ENCODE measurements around the gene SLC5A5. TPM values are rescaled to one million over a fixed set of nuclear protein-coding genes. Genes with fewer than 3 reads are reported as not detected.

SLC5A5 gene
- total RNA-seq, 4 donors from 2014 or later: not detected

DNA sequence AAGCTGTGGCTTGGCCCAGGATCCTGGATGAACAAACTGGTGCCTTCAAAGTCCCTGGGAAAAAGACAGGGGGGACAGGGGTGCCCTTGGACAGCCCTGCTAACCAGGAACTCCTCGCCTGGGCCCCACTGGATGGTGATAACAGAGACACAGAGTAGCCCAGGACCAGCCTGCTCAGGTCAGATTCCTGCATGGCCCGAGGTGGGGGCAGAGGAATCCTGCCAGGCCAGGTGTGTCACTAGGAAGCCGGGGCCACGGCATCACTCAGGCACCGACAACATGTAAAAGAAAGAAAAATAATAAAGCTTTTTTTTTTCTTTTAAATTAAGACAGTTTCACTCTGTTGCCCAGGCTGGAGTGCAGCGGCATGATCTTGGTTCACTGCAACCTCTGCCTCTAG, 17.7 kb upstream of the SLC5A5 start:
- Histone ChIP-seq H3K27ac (no peak overlapping the region), H3K36me3 (no peaks in the 10 kb centered on the region), H3K27me3 (peaks cover 0 to 3% (median 0%) of the 10 kb centered on the region in 3 donors), H3K4me1 (peaks cover under 1 to 1% of the 10 kb centered on the region in 2 donors), H3K9me3 (no peaks in the 10 kb centered on the region), H3K4me3 (no peak overlapping the region)
- DNase-seq (no peak), ATAC-seq (no peak)
- intact Hi-C loops (cut with DNase I; ENCODE audit: low total_unique reads) (loop anchor here (10.0 kb wide), 1 partner anchor 149 kb away; no protein-coding TSS in a partner anchor), in situ Hi-C loops (cut with MboI; ENCODE audit: low sequenced_read_pairs in 4 of 4) (loop anchor here in 2 of 4 donors (5.0 to 25.0 kb wide), 3 partner anchors 71 to 133 kb away; no protein-coding TSS in a partner anchor)
- TF ChIP-seq POLR2A (IDR thresholded peaks at IDR 0.05): no peak
- TF ChIP-seq, protein P1, sequence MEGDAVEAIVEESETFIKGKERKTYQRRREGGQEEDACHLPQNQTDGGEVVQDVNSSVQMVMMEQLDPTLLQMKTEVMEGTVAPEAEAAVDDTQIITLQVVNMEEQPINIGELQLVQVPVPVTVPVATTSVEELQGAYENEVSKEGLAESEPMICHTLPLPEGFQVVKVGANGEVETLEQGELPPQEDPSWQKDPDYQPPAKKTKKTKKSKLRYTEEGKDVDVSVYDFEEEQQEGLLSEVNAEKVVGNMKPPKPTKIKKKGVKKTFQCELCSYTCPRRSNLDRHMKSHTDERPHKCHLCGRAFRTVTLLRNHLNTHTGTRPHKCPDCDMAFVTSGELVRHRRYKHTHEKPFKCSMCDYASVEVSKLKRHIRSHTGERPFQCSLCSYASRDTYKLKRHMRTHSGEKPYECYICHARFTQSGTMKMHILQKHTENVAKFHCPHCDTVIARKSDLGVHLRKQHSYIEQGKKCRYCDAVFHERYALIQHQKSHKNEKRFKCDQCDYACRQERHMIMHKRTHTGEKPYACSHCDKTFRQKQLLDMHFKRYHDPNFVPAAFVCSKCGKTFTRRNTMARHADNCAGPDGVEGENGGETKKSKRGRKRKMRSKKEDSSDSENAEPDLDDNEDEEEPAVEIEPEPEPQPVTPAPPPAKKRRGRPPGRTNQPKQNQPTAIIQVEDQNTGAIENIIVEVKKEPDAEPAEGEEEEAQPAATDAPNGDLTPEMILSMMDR (IDR thresholded peaks at IDR 0.05 in 4 of 5, conservative IDR thresholded peaks at IDR 0.05 in 1 of 5): no peak

DNA sequence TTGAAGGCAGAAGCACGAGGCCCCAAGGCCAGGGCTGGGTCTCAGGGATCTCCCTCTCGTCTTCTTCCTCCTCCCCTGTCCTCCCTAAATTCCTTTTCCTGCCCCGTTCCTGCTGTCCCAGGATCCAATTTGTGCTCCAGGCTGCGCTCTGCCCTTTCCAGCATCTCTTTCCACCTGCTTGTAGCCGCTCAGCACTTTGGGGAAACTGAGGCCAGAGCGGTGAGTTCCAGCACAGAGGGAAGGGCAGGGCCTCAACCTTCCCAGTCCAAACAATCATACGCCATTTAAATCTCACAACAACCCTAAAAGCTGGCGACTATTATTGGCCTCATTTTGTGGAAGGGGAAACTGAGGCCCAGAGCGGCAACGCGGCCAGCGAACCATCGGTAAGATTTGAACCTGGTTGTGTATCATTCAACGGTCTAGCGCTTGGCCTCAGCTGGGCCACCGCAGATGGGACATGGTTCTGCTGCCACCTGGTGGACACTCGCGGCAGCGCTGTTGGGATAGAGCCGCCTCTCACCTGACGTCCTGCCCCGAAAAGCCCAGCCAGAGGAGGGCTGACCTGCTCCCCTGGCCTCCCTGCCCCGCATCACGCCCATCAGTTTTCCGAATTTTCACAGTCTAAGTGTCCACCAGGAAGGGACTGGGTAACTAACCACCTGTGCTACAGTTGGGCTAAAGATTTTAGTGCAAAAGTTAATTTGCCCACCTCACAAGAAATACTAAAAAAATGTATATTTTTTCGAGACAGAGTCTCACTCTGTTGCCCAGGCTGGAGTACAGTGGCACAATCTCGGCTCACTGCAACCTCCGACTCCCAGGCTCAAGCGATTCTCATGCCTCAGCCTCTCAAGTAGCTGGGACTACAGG, 16.2 kb upstream of the SLC5A5 start:
- in situ Hi-C loops (cut with MboI; ENCODE audit: low sequenced_read_pairs in 4 of 4) (loop anchor here in 1 of 4 donors (10.0 to 25.0 kb wide), 2 partner anchors 69 to 132 kb away; no protein-coding TSS in a partner anchor), intact Hi-C loops (cut with DNase I; ENCODE audit: low total_unique reads) (loop anchor here (1.0 to 10.0 kb wide), 3 partner anchors 77 to 151 kb away; no protein-coding TSS in a partner anchor)
- TF ChIP-seq, protein P1 (IDR thresholded peaks at IDR 0.05 in 4 of 5, conservative IDR thresholded peaks at IDR 0.05 in 1 of 5): peak; percentile 85 to 99 (median 91)
- no peak for TF ChIP-seq POLR2A (IDR thresholded peaks at IDR 0.05)
- Histone ChIP-seq H3K4me3 (no peak overlapping the region), H3K27ac (no peak overlapping the region), H3K9me3 (no peaks in the 10 kb centered on the region), H3K27me3 (peaks cover 0 to 3% (median 0%) of the 10 kb centered on the region in 3 donors), H3K4me1 (peaks cover 4% of the 10 kb centered on the region in 2 donors), H3K36me3 (no peaks in the 10 kb centered on the region)
- peak; percentile 54 to 71 for DNase-seq
- peak; percentile 27 to 31 for ATAC-seq

DNA sequence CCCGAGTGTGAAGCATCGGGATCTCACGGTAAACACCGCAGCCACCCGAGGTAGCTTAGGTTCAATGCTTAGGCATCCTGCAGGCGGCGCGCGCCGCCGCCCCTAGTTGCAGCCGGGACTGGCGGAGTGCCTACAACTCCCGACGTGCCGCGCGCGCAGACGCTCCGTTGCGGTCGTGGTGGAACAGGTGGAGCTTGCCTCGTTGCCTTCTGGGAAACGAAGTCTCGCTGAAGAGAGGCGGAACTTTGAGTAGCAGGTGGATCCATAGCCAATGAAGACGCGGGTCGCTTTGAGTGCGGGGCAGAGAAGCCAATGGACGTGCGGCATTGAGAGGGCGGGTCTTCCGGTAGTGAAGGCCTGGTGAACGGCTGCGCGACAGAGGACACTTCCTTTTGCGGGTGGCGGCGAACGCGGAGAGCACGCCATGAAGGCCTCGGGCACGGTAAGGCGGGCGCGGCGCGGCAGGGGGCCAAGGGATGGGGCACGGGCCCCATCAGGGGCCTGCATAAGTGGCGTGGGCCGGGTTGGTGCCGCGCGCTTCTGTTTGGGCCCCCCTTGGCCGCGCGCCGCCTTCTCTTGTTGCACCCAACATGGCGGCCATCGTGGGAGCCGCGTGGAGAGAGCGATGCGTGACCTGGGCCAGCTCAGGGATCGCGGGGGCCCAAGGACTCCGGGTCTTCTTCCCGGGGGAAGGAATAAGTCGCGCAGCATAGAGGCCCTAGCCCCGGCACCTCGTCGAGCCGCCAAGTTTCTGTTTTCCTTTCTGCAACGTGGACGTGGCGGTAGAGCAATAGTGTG, 12.0 kb upstream of the SLC5A5 start, which contains the start of gene RPL18A:
TSS of gene RPL18A (plus strand) at position 378 of the 798 bp plus-strand sequence. CDS start at position 425, 47 bp downstream.
- H3K36me3 ChIP-seq: peaks cover 0 to 33% of the 10 kb centered on the region in 2 donors
- peaks cover 21 to 35% of the 10 kb centered on the region in 2 donors for H3K4me1 ChIP-seq
- H3K4me3 ChIP-seq: peak within 1 kb of the TSS; percentile 91 to 100 (median 94)
- intact Hi-C loops (cut with DNase I; ENCODE audit: low total_unique reads): loop anchor here (1.0 to 10.0 kb wide), 3 partner anchors 73 to 155 kb away; no protein-coding TSS in a partner anchor
- H3K9me3 ChIP-seq: no peaks in the 10 kb centered on the region
- peak within 1 kb of the TSS; percentile 87 to 96 (median 94) for H3K27ac ChIP-seq
- TF ChIP-seq POLR2A (IDR thresholded peaks at IDR 0.05): peak; percentile 97
- TF ChIP-seq, protein P1 (IDR thresholded peaks at IDR 0.05 in 4 of 5, conservative IDR thresholded peaks at IDR 0.05 in 1 of 5): peak; percentile 77 to 88 (median 83)
- in situ Hi-C loops (cut with MboI; ENCODE audit: low sequenced_read_pairs in 4 of 4): loop anchor here in 3 of 4 donors (5.0 to 25.0 kb wide), 4 partner anchors 65 to 135 kb away; partner anchors contain the start of gene CCDC124 (in 1 of the 3)
- peak; percentile 98 to 99 for ATAC-seq
- peak; percentile 99 for DNase-seq
- no peaks in the 10 kb centered on the region for H3K27me3 ChIP-seq

DNA sequence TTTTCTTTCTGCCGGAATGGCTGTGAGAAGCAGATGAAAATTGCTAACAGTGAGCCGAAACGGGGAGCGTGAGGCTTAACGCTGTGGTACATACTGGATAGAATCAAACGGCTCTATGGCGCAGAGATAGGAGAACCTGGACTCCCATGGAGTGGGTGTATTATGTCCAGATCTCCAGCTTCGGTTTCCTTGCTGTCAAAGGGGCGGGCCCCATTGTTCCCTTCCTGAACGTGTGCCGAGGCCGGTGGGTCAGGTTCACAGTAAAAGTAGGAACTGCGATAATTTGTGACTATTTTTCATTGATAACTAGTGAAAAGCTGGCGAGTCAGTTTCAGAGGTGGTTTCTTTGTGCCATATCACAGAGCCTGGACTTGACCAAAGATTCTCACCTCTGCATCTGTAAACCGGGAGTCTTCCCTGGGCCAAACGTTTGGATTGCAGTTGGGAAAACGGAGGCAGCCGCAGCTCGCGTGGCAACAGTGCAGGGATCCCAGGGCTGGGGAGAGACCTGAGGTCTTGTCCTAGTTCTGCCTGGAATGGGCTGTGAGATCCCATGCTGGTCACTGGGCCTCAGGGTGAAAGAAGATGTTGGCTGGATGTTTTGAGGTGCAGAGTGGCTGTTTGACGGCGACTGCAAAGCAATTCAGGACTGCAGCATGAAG, 11.3 kb upstream of the SLC5A5 start:
- no peak for ATAC-seq
- intact Hi-C loops (cut with DNase I; ENCODE audit: low total_unique reads): no loop called here
- Histone ChIP-seq H3K36me3 (peaks cover 0 to 39% of the 10 kb centered on the region in 2 donors), H3K27ac (peak overlapping the region; percentile 87 to 96 (median 94)), H3K4me1 (peaks cover 21 to 35% of the 10 kb centered on the region in 2 donors), H3K4me3 (peak overlapping the region; percentile 91 to 100 (median 94)), H3K27me3 (no peaks in the 10 kb centered on the region), H3K9me3 (no peaks in the 10 kb centered on the region)
- no peak for DNase-seq
- in situ Hi-C loops (cut with MboI; ENCODE audit: low sequenced_read_pairs in 4 of 4): loop anchor here in 3 of 4 donors (5.0 to 25.0 kb wide), 3 partner anchors 72 to 134 kb away; partner anchors contain the start of gene CCDC124 (in 1 of the 3)
- no peak for TF ChIP-seq POLR2A (IDR thresholded peaks at IDR 0.05)
